SK-N-SH (cell line): ENCODE results near the gene CDK14. TPM values are rescaled to one million over a fixed set of nuclear protein-coding genes. Genes with fewer than 3 reads are reported as not detected.
"Not testable (repeated sequence)": the region's sequence is repeated elsewhere in the genome, so short reads cannot be mapped to it uniquely, and the experiment has no call there.

ENCODE experiments used
- CTCF ChIA-PET: fragments of 300-600, 350-600 bp; formaldehyde crosslinking; extraction: SDS; loops from one replicate; lab custom pipeline; 2021; lab: Yijun Ruan, JAX
- POLR2A ChIA-PET: fragments of 350-600 bp; sonication (Branson Sonifier 250); formaldehyde crosslinking; extraction: SDS; loops from one replicate; lab custom pipeline; 2020; ENCODE audit warnings: antibody characterized with exemption, inconsistent platforms; lab: Yijun Ruan, JAX
- DNase-seq: peaks from one replicate; pipeline ENCODE4 v3.0.0; 2012
- H2AFZ ChIP-seq: fragments of 200-600 bp; sonication (generic); 2 replicates; pipeline ENCODE4 v1.8.1; 2016; ENCODE audit warnings: antibody characterized with exemption, mild to moderate bottlenecking, low read depth
- H3F3A ChIP-seq: fragments of 200-600 bp; sonication (generic); replicated peaks from 2 replicates; pipeline ENCODE3; 2016; ENCODE audit warnings: antibody characterized with exemption, mild to moderate bottlenecking; ENCODE audit not compliant: insufficient read depth
- H3K27ac ChIP-seq, 2 experiments: fragments of 200-500 bp in 1 of 2; fragments of 200-600 bp in 1 of 2; sonication (Bioruptor generic) in 1 of 2; sonication (generic), shearing (Covaris generic) in 1 of 2; 2 replicates each; pipeline versions ENCODE4 v1.5.1 to v1.6.1; 2014 to 2016; ENCODE audit warnings: low read depth in 2 of 2, inconsistent platforms in 1 of 2, low read length in 1 of 2, mild to moderate bottlenecking in 1 of 2, mixed read lengths in 1 of 2
- H3K27me3 ChIP-seq: fragments of 200-600 bp; sonication (generic), shearing (Covaris generic); 2 replicates; pipeline ENCODE4 v1.6.1; 2016; ENCODE audit warnings: mixed run types; ENCODE audit not compliant: insufficient read depth
- H3K36me3 ChIP-seq, 2 experiments: fragments of 200-500 bp in 1 of 2; fragments of 200-600 bp in 1 of 2; sonication (Bioruptor generic) in 1 of 2; sonication (generic) in 1 of 2; replicated peaks in 1 of 2; 2 replicates each; pipeline versions ENCODE3 to v1.5.1; 2014 to 2016; ENCODE audit warnings: low read length in 1 of 2, mild to moderate bottlenecking in 1 of 2; ENCODE audit not compliant: insufficient read depth in 2 of 2, control insufficient read depth in 1 of 2
- H3K4me1 ChIP-seq, 2 experiments: fragments of 200-500 bp in 1 of 2; fragments of 200-600 bp in 1 of 2; sonication (Bioruptor generic) in 1 of 2; sonication (generic), shearing (Covaris generic) in 1 of 2; 2 replicates each; pipeline versions ENCODE4 v1.5.1 to v1.6.1; 2014 to 2016; ENCODE audit warnings: low read depth in 1 of 2, low read length in 1 of 2, mixed run types in 1 of 2; ENCODE audit not compliant: insufficient read depth in 2 of 2, control insufficient read depth in 1 of 2
- H3K4me2 ChIP-seq: fragments of 200-600 bp; sonication (generic), shearing (Covaris generic); 2 replicates; pipeline ENCODE4 v1.6.1; 2017; ENCODE audit warnings: mixed run types
- H3K4me3 ChIP-seq, 2 experiments: fragments of 200-500 bp in 1 of 2; fragments of 200-600 bp in 1 of 2; sonication (Bioruptor generic) in 1 of 2; sonication (generic), shearing (Covaris generic) in 1 of 2; 2 replicates each; pipeline versions ENCODE4 v1.5.1 to v1.8.1; 2014 to 2016; ENCODE audit warnings: low read depth in 2 of 2, inconsistent platforms in 1 of 2, low read length in 1 of 2, mild to moderate bottlenecking in 1 of 2, mixed read lengths in 1 of 2, moderate library complexity in 1 of 2
- H3K79me2 ChIP-seq: fragments of 200-600 bp; sonication (generic); 2 replicates; pipeline ENCODE4 v1.8.1; 2017; ENCODE audit warnings: mild to moderate bottlenecking; ENCODE audit not compliant: insufficient read depth
- H3K9ac ChIP-seq: fragments of 200-600 bp; sonication (generic); 2 replicates; pipeline ENCODE4 v1.6.1; 2017; ENCODE audit warnings: mixed run types
- H3K9me2 ChIP-seq: fragments of 200-600 bp; sonication (generic); 2 replicates; pipeline ENCODE4 v1.6.1; 2017; ENCODE audit warnings: mixed run types
- H3K9me3 ChIP-seq: fragments of 200-600 bp; sonication (generic); 2 replicates; pipeline ENCODE4 v1.6.1; 2017; ENCODE audit warnings: mixed run types, mild to moderate bottlenecking, moderate library complexity
- H4K20me1 ChIP-seq: fragments of 200-600 bp; sonication (generic); 2 replicates; pipeline ENCODE4 v1.6.1; 2017; ENCODE audit warnings: mild to moderate bottlenecking, mixed run types; ENCODE audit not compliant: insufficient read depth
- CHD2 ChIP-seq: fragments of 150-350 bp; IDR thresholded peaks from 2 replicates; pipeline ENCODE4 v1.6.1; 2018; ENCODE audit warnings: low read length; ENCODE audit not compliant: partially characterized antibody
- JUND ChIP-seq: IDR thresholded peaks from 2 replicates; pipeline ENCODE4 v1.4.0; 2012
- MXI1 ChIP-seq: IDR thresholded peaks from 2 replicates; pipeline ENCODE4 v1.6.1; 2012; ENCODE audit warnings: mild to moderate bottlenecking, low read depth, low read length, improper control_type of control experiment
- RAD21 ChIP-seq: IDR thresholded peaks from 2 replicates; pipeline ENCODE4 v1.6.1; 2012; ENCODE audit warnings: mild to moderate bottlenecking, low read length
- RXRA ChIP-seq: IDR thresholded peaks from 2 replicates; pipeline ENCODE4 v1.4.0; 2012; ENCODE audit warnings: low read depth, mild to moderate bottlenecking, borderline replicate concordance
- WGBS: methylation state at CpG from one replicate; pipeline ENCODE4 v1.1.6; 2017; ENCODE audit warnings: low lambda C conversion rate; 5-methylcytosine and 5-hydroxymethylcytosine counted together
- polyA plus RNA-seq, 3 experiments: library from polyadenylated mRNA; depleted of rRNA; stranded (reverse); fragments of >200 nt; gene quantifications; 2 replicates each; pipeline ENCODE4 v1.2.3, GENCODE V29; 2012
- TF ChIP-seq, protein P1 (sequence below): fragments of 150-350 bp; IDR thresholded peaks from 2 replicates; pipeline ENCODE4 v1.6.1; 2017; ENCODE audit warnings: antibody characterized with exemption, low read length, low read depth, borderline replicate concordance

Gene CDK14
- polyA plus RNA-seq, 1 of the 3 experiments (the other 2 are of a cell fraction) = 13.9 TPM

DNA sequence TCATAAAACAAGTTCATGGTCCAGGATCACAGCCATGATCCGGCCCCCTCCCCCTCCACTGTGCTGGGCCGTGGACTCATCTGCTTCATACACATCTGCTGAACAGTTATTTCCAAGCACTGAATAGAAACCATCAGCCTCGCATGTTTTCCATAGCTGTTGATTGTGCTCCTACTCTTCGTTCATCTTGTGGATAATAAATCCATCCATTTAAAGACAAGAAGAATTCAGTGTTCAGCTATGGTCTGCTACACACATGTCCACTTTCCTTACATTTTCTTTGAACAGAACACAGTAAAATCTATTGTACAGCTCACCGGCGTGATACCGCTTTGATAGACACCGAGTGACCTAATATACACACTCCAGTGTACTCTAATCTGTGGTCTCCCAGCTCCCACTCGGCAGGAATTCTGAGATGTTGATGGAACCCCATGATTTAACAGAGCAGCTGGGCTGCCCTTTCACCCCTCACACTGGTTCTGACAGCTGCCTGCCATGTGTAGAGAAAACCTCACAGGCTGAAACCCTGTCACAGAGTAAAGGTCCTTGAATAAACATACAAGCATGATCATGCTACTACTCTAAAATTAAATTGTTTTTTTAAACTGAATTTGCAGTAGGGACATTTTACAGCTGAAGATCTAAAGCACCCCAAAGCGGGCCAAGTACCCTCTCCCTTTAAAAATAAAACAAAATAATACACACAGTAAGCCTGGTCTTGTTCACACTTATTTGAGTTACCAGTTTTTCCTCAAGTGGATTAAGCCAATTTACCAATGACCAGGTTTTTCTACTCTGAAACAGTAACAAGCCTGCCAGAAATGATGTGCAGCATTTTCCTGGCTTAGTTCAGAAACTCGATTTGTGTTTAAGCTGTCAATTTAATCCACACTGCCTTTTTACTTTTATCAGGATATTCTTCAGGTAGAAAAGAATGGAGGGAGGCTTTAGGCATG, 573.0 kb downstream of the CDK14 start:
- no peak overlapping the region for H3K9ac ChIP-seq
- no peak overlapping the region for H3K4me3 ChIP-seq
- no peak overlapping the region for H2AFZ ChIP-seq

DNA sequence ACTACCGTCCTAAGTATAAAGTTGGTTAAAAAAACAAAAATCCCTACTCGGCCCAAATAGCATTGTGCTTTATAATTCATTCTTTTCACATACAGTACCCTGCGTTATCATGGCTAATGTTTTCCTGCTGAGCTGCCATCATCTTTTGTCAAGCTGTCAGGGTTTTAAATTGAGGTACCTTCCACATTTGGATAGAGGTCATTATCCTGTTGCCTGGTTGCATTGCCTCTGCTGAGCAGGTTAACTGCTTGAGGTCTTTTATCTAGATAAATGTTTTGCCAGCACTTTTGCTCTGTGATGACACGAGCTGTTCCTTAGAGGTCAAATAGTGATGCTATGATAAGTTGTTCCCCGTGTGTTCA, 573.7 kb downstream of the CDK14 start:
- no peaks in the 10 kb centered on the region for H4K20me1 ChIP-seq
- H3K4me1 ChIP-seq = peaks cover 18 to 21% of the 10 kb centered on the region in 2 experiments
- H3K9me3 ChIP-seq = no peaks in the 10 kb centered on the region
- CTCF ChIA-PET = interaction anchor here (0.8 kb wide), 1 partner anchor 13 kb away, joined by 3 read pairs; no protein-coding TSS in a partner anchor
- POLR2A ChIA-PET = no interaction called here
- DNase-seq = peak; percentile 17
- no peak overlapping the region for H3K9ac ChIP-seq
- 0 out of 2 replicates have a peak, but pooled peaks have one; percentile 12 for TF ChIP-seq RXRA
- no peak for TF ChIP-seq RAD21
- no peaks in the 10 kb centered on the region for H3K79me2 ChIP-seq
- H3K27ac ChIP-seq = peak overlapping the region in 1 of 2 experiments; percentile 80; a peak in 2 of 4 replicates
- H3K4me2 ChIP-seq = no peak overlapping the region
- 79% methylated on average over 5 of the region's 5 CpGs for WGBS
- peaks cover 15% of the 10 kb centered on the region for H3F3A ChIP-seq
- H3K27me3 ChIP-seq = no peaks in the 10 kb centered on the region
- H2AFZ ChIP-seq = no peak overlapping the region
- no peaks in the 10 kb centered on the region for H3K36me3 ChIP-seq
- no peak overlapping the region for H3K4me3 ChIP-seq
- H3K9me2 ChIP-seq = no peaks in the 10 kb centered on the region

More for the DNA sequence above, 573.0 kb downstream of the CDK14 start:
- no peaks in the 10 kb centered on the region for H3K9me2 ChIP-seq
- CTCF ChIA-PET = interaction anchor here (0.8 kb wide), 1 partner anchor 12 kb away, joined by 3 read pairs; no protein-coding TSS in a partner anchor
- H3K79me2 ChIP-seq = no peaks in the 10 kb centered on the region
- DNase-seq = peak; percentile 59
- WGBS = 76% methylated on average over 11 of the region's 11 CpGs
- peaks cover 18 to 27% of the 10 kb centered on the region in 2 experiments for H3K4me1 ChIP-seq
- H3K4me2 ChIP-seq = no peak overlapping the region
- TF ChIP-seq, protein P1, sequence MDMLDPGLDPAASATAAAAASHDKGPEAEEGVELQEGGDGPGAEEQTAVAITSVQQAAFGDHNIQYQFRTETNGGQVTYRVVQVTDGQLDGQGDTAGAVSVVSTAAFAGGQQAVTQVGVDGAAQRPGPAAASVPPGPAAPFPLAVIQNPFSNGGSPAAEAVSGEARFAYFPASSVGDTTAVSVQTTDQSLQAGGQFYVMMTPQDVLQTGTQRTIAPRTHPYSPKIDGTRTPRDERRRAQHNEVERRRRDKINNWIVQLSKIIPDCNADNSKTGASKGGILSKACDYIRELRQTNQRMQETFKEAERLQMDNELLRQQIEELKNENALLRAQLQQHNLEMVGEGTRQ = no peak
- TF ChIP-seq RAD21 = peak; percentile 15; the same call in 1 of the 2 replicates
- TF ChIP-seq JUND = no peak
- TF ChIP-seq CHD2 = peak; percentile 66
- TF ChIP-seq MXI1 = peak; percentile 74
- POLR2A ChIA-PET = interaction anchor here (0.9 kb wide), 1 partner anchor 20 kb away, joined by 3 read pairs; no protein-coding TSS in a partner anchor
- H3K27me3 ChIP-seq = no peaks in the 10 kb centered on the region
- H4K20me1 ChIP-seq = no peaks in the 10 kb centered on the region
- H3K9me3 ChIP-seq = no peaks in the 10 kb centered on the region
- H3F3A ChIP-seq = peaks cover 20% of the 10 kb centered on the region
- H3K27ac ChIP-seq = peak overlapping the region in 1 of 2 experiments; percentile 80; a peak in 2 of 4 replicates
- H3K36me3 ChIP-seq = no peaks in the 10 kb centered on the region

DNA sequence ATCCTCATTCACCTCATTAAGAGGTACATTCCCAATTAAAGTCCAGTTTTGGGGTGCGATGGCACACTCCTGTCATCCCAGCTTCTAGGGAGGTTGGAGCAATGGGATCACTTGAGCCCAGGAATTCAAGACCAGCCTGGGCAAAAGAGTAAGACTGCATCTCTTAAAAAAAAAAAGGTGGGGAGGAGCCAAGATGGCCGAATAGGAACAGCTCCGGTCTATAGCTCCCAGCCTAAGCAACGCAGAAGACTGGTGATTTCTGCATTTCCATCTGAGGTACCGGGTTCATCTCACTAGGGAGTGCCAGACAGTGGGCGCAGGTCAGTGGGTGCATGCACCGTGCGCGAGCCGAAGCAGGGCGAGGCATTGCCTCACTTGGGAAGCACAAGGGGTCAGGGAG, 577.1 kb downstream of the CDK14 start:
- DNase-seq, H3K9ac ChIP-seq, H3K79me2 ChIP-seq, H3K4me2 ChIP-seq, H3F3A ChIP-seq, CTCF ChIA-PET, H4K20me1 ChIP-seq, H3K27me3 ChIP-seq, POLR2A ChIA-PET, H2AFZ ChIP-seq, H3K9me3 ChIP-seq, H3K9me2 ChIP-seq, H3K4me3 ChIP-seq, H3K36me3 ChIP-seq, H3K27ac ChIP-seq: not testable (repeated sequence)
- peaks cover 6 to 17% of the 10 kb centered on the region in 2 experiments; a peak in 3 of 4 replicates for H3K4me1 ChIP-seq
- 97% methylated on average over 11 of the region's 11 CpGs for WGBS
